Measurements from ENCODE around the gene DZANK1.

DNA sequence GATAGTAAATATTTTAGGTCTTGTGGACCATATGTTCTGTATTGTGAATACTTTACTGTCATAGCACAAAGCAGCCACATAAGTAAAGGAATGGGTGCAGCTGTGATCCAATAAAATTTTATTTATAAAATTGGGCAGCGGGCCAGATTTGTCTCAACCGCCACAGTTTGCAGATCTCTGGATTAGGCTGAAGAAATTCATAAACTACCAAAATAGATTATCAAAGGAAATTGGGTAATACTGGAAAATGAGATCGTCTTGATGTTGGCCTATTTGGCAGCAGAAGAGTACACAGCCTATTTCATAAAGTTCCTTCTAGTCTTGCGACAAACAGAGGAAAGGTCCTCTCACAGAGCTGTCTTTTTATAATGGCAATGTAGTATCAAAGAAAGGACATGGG is 69.8 kb downstream of the DZANK1 start:
- TF ChIP-seq SUZ12 (IDR thresholded peaks at IDR 0.05; ENCODE audit: extremely low read depth, insufficient read depth, insufficient read length) (no peak), ZNF274 (IDR thresholded peaks at IDR 0.05; ENCODE audit: low read depth, low read length) (no peak)
